Ammon's horn (tissue), 1 donor: Measurements from ENCODE around the gene ADORA2B.
A peak's percentile ranks its signal among the peaks of the same experiment; 100 is the strongest.
"Not testable (repeated sequence)": the region's sequence is repeated elsewhere in the genome, so short reads cannot be mapped to it uniquely, and the experiment has no call there.

Source experiments
- DNase-seq: peaks from one replicate; pipeline ENCODE4 v3.0.0-alpha.2; 2016; ENCODE audit warnings: low spot score

ADORA2B gene

DNA sequence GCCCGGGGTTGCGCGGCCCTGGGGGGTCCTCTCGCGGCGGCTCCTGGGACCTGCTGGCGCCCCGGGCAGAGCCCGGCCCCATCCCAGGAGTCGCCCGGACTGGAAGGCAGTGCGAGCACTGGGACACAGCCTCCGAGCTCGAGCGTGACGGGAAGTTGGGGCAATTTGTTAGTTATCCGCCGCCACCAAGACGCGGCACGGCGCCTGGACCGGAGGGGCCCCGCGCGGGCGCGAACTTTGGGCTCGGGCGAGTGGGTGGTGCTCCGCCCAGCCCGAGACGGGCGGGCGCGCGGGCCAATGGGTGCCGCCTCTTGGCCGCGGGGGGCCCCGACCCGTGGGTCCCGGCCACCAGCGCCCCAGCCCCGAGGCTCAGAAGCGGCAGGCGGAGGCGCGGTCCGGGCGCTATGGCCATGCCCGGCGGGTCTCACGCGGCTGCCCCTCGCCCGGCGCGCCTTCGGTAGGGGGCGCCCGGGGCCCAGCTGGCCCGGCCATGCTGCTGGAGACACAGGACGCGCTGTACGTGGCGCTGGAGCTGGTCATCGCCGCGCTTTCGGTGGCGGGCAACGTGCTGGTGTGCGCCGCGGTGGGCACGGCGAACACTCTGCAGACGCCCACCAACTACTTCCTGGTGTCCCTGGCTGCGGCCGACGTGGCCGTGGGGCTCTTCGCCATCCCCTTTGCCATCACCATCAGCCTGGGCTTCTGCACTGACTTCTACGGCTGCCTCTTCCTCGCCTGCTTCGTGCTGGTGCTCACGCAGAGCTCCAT, at the start of gene ADORA2B:
Gene ADORA2B, plus strand, starts transcription at position 372 of the 768 bp plus-strand sequence. Its CDS starts 119 bp downstream, at position 491.
- DNase-seq: peak; percentile 57

- no peak for DNase-seq
These were observed 48.7 kb upstream of the ADORA2B start for GRCh38 chr17:15896277-15896676.

DNA sequence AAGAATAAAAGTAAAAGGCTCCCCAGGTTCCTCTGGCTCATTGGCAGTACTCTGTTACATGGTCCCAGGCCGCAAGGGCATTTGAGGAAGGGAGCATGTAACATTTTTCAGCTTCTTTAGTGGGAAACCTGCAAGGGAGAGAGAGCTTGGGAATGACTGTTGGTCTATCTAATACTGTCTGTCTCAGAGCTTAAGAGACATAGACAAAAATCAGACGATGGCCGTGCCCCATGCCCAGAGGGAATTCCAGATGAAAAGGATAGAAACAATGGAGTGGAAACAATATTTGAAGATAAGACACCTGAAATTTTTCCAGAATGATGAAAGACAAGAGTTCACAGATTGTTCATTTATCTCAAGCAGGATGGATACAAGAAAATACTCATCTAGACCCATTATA, 48.1 kb upstream of the ADORA2B start:
- DNase-seq: no peak

DNA sequence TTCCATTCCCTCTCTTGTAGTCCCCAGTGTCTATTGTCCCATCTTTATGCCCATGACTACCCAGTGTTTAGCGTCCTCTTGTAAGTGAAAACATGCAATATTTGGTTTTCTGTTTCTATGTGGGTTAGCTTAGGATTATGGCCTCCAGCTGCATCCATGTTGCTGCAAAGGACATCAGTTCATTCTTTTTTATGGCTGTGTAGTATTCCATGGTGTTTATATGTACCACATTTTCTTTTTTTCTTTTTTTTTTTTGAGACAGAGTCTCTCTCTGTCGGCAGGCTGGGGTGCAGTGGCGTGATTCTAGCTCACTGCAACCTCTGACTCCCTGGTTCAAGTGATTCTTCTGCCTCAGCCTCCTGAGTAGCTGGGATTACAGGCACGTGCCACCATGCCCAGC, 45.3 kb upstream of the ADORA2B start:
- DNase-seq: not testable (repeated sequence)

DNA sequence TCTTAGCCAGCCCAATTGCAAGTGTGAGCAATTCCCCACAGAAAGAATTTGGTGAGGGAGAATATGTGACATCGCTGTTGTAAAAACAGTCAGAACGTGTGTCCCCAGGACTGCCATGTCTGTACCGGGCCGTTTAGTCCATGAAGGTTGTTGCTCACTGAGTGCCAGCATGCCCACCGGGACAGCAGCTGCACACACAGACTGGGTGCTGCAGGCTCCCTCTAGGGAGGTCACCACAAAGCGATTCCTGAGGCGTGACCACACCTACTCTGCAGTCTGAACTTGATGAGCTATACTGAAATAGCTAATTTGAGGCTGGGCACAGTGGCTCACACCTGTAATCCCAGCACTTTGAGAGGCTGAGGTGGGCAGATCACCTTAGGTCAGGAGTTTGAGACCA, 44.1 kb upstream of the ADORA2B start:
- DNase-seq: no peak

- DNase-seq: not testable (repeated sequence)
These were observed 39.7 kb upstream of the ADORA2B start for GRCh38 chr17:15905236-15905635.

DNA sequence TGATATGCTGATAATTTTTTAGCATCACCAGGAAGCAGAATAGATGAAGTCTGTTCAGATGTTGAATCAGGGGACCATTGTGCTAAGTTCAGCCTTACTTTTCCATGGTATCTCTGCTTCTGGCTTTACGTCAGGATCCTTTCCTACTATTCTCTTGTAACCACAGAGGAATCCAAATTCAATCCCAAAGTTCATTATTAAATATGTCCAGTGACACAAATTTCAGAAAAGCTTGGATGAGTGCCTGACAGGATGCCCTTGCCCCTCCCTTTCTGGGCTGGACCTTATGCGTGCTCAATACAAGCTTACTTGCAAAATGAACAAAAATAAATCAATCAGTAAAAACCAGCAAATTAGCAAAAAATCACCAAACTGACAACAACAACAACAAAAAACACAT, 37.6 kb upstream of the ADORA2B start:
- DNase-seq: no peak

GRCh38 chr17:15908378-15908777, 36.6 kb upstream of the ADORA2B start:
- DNase-seq: no peak

DNA sequence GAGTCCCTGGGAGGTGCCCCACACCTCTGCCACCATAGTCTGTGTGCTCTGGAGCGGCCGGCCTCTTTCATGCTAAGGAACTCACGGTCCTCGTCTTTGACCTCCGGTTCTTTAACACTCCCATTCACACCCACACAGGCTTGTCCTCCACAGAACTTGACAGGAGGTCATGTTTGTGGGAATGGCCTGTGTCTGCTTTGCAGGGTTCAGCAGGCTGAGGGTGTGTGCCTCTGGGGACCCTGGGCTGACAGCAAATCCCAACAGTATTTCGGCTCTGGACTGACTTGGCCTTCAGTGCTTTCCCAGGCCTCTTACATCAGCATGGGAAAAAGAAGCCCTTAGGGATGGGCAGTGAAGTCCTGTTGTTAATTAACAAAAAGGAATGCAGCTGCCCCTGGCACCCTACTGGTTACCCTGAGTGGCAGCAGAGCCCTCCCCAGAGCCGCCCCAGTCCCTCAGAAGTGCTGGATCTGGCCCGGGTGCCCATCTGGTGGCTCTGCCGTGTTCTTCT, 35.4 kb upstream of the ADORA2B start:
- DNase-seq: no peak

- no peak for DNase-seq
These were observed 34.1 kb upstream of the ADORA2B start for GRCh38 chr17:15910791-15911190.

- DNase-seq: not testable (repeated sequence)
These were observed 33.2 kb upstream of the ADORA2B start for GRCh38 chr17:15911701-15912100.

- no peak for DNase-seq
These were observed 32.4 kb upstream of the ADORA2B start for GRCh38 chr17:15912416-15912955.

GRCh38 chr17:15913826-15914225, 31.1 kb upstream of the ADORA2B start:
- DNase-seq: no peak

DNA sequence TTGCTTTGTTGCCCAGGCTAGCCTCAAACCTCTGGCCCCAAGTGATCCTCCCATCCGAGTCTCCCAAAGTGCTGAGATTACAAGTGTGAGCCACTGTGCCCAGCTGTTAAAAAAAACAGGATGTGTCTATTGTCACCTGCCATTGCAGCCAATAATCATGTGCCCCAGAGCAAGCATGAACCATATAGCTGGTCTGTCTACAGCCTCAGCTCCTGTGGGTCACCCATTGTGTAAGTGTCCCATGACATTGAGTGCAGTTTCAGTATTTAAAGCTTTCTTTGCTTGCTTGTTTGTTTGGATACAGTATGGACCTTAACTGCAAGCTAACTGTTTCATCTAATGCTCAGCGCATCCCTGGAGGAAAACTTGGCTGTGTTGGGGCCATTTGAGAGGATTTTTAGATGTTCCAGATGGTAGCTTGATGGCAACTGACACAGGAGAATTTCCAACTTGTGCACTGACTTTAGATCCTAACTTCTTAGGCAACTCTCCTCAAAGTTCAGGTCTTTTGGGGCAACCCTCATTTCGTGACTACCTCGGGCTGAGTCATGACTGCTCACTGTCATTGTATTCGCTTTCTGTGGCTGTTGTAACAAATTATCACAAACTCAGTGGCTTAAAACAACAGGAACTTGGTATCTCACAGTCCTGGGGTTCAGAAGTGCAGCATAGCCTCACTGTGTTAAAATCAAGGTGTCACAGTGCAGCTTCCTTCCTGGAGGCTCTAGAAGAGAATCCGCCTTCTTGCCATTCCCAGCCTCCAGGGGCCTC, 30.3 kb upstream of the ADORA2B start:
- DNase-seq: no peak

DNA sequence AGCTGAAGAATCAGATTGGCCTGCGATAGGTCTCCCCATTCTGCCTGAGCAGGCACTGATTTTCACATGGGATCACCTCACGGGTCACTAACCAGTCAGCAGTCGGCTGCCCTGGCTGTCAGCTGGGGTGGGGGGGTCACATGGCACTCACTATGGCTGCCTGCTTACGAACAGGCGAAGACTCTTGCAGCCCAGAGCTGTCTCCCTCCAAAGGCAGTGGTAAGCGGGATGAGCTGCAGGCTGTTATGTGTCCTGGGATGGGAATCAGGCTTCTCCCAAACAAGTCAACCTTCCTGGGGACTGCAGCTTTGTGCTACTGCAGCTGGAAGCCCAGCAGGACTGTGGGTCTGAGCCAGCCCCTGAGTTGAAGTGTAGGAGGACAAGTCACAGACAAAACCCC, 29.0 kb upstream of the ADORA2B start:
- DNase-seq: no peak

- DNase-seq: no peak
These were observed 27.9 kb upstream of the ADORA2B start for GRCh38 chr17:15917021-15917437.

- no peak for DNase-seq
These were observed 27.4 kb upstream of the ADORA2B start for GRCh38 chr17:15917438-15918027.

GRCh38 chr17:15918261-15918660, 26.7 kb upstream of the ADORA2B start:
- DNase-seq: no peak

DNA sequence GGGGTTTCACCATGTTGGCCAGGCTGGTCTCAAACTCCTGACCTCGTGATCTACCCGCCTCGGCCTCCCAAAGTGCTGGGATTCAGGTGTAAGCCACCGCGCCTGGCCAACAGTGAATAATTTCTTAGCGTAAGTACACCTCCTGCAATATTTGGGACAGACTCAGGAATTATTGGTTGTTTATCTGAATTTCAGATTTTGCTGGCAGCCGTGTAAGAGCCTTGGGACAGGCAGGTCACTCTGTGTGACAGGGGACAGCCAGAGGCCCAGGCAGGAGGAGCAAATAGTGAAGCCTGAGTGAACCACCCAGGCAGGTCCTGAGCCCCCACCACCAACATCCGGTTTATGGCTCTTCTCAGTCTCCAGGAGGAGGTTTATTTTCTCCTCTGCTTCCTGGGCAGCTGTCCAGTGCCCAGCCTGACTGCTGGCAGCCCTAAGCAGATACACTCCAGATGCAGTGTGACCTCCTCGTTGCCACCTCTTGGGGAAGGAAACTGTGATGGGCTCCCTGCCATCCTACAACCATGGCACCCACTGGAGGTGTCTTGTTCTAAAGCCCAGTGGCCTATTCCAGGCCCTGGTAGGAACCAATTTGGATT, 26.2 kb upstream of the ADORA2B start:
- no peak for DNase-seq

GRCh38 chr17:15919466-15919865, 25.5 kb upstream of the ADORA2B start:
- no peak for DNase-seq

- DNase-seq: no peak
These were observed 24.1 kb upstream of the ADORA2B start for GRCh38 chr17:15920758-15921239.

DNA sequence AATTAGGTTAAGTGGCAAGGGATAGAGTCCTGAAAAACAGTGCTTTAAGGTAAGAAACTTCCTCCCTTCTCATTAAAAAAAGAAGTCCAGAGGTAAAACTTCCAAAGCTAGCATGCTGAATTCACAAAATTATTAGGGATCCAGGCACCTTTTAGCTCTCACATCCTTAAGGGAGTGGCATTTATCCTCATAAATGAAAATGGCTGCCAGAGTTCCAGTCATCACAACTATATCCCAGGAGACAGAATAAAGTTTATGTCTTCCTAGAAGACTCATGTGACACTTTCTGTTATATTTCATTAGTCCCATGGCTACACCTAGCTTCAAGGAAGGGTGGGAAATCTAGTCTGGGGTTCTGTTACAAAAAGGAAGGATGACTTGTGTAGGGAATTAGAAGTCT, 23.3 kb upstream of the ADORA2B start:
- no peak for DNase-seq
